GM19035 (cell line): ENCODE data around the gene MEGF11.

ENCODE experiments used
- ATAC-seq: cut with Tn5 transposase; IDR thresholded peaks from one replicate; pipeline ENCODE4 v1.9.1; 2021; ENCODE audit not compliant: unreplicated experiment

Gene MEGF11

DNA sequence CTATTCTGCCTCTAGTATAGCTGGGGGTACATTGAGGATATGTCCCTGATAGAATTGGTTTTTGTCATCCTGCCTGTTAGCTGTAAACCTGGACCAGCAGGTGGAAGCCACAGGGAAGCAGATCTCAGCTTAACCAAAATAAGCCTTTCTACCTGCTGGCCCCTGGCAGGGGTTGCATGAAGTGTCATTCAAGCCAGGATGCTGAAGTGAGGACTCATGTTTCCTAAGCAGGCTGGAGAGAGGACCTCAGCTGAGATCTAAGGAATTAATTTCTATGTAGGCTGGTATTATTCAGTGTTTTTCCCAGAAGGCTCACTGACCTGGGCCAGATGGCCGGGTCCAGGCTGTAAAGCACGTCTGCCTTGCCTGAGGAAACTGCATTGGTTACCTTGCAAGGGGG is 128.9 kb downstream of the MEGF11 start:
- ATAC-seq = no peak

DNA sequence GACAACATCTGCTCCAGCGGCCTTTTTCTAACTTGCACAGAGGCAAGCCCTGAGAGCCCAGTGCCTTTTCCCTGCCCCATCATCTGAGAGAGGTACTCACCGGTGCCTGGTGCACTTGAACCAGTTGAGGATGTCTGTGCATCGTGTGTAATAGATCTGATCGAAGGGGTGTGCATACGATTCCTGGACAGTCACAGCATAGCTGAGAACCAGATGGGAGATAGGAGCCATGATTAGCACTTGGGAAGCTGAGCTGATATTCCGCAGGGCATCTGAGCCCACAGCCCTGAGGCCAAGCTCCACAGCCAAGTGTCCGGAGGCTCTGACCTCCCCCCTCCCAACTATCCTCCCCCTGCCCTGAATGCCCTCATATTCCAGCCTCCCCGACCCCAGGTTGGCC is 129.8 kb downstream of the MEGF11 start:
- no peak for ATAC-seq

DNA sequence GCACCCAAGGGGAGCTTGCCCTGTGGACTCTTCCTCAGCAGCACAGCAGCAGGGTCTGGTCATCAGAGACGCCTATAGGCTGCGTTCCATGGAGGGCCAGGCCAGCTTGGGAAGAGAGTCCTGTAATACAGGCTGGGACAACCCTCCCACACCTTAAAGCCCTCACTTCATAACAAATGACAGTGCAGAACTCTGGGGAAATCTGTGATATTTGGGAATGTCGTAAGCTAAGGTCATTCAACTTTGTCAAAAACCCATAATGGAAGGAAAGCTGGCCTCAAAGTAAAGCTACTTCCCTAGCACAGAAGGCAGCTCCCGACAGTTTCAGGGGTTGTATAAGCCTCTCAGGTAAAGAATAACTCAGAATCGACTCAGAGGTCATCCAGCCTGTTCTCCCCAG is 133.1 kb downstream of the MEGF11 start:
- ATAC-seq = no peak

DNA sequence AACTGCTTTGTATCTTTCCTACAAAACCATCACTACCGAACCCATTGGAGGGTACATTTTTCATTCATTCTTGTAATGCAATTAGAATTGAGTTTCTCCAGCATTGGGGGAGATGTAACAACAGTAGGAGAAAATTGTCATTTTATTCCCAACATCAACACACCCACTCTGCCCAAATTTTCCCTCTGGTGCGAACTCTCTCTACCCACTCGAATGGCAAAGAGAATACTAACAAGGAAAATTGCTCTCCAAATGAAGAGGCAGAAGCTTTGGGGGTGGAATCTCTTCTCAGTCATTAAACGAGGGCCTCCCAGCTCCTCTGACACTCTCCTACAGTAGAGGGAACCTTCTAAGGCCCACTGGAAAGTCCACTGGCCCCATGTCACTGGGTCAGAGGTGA is 135.7 kb downstream of the MEGF11 start:
- no peak for ATAC-seq

DNA sequence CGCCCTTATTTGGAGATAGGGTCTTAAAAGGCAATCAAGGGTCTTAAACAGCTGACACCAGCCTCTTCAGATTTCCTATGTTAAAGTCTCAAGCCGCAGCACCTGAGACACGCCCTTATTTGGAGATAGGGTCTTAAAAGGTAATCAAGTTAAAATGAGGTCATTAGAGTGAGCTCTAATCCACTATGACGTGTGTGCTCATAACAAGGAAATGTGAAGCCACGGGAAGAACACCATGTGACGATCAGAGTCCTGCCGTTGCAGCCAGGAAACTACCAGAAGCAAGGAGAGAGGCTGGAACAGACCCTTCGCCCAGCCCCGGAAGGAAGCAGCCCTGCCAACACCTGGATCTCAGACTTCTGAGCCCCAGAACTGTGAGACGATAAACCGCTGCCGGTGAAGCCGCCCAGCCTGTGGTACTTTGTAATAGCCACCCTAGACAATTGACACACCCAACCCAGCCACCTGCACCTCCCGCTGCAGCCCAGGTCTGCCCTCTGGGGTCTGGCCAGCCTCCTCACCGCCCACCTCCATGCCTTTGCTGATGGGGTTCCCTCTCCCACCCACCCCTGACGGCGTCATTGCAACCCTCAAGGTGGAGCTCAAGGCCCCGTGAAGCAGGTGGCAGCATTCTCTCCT is 137.9 kb downstream of the MEGF11 start:
- ATAC-seq = no peak

DNA sequence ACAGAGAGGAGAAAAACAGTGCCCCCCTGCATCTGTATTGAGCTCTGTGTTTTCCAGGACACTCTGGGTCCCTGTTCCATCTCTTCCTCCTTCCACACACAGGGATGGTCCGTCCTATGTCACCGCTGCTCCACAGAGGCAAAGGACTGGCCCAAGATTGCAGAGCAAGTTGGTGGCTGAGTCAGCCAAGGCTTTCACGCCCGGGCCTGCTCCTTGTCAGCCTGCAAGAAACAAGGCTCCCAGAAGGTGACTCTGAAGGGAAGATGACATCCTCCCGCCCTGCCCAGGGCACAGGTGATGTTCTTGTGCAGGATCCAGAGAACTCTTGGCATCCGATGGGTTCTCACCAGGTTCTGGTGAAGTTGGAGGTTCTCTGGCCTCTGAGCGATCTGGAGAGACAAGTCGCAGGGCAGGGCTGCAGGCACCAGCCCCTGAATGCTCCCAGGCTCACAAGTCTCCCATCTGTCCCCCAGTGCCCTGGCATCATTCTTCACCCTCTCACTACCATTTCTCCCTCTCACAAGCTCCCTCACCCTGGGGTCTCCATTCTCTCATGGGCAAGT is 138.6 kb downstream of the MEGF11 start:
- no peak for ATAC-seq

DNA sequence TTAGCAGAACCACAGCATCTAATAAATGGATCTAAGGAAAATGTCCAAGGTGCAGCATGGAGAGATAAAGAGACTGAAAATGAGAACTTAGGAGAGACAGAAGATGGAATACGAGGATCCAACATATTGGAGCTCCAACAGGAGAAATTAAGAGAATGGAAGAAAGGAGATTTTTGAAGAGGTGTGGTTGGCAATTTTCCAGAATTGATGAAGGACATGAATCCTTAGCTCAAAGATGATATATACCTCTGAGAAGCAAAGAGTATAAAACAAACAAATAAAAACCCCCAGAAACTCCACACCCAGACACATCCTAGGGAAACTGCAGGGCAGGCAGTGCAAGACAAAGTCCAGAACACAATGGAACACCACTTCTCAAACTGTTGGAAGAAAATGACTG is 141.2 kb downstream of the MEGF11 start:
- ATAC-seq = no peak

DNA sequence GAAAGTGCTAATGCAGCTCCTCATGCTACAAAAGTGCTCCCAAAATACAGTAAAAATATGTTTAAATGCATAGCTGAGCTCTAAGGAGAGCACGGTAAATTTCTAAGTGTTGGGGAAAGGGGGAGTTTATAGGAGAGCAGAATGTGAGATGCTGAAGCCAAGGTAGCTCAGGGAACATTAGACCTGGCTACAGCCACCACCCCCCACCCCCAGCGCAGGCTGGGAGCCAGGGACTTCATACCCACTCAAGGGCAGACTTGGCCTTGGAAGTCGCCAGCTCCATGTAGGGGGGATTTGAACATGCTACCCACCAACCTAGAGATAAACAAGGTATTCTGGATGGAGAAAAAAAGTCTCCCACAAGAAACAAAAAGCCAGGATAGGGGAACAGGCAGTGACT is 142.2 kb downstream of the MEGF11 start:
- no peak for ATAC-seq

DNA sequence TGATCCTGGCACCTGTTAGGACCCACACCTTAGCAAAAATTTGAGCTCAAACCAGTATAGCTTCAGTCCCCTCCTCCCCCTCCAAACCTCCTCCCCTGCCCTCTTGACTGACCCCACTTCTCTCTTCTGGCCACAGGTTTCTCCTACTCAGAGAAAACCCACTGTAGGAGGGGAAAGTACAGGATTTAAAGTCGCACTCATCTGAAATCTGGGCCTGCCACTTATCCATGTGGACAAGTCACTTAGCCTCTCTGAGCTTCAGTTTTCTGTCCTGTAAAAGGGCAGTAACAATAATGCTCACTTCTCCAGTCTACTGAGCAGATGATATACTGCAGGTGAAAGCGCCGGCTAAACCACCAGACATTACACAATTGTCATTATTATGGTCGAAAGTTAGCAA is 142.7 kb downstream of the MEGF11 start:
- no peak for ATAC-seq

DNA sequence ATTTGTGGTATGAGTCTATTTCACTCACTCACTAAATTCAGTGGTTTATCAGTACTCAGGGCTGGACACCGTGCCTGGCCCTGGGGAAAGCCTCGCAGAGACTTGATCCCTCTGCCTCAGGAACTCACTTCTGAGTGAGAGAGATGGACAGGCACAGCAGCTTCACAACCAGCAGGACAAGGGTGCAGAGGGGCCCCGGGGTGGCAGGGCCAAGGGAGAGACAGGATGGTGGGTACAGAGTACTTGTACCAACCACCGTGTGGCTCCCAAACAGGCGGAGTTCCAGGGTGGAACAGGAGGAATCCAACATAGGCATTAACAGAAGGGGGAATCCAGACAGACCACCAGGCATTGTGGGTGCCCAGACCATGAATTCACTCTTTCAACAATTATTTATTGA is 143.7 kb downstream of the MEGF11 start:
- no peak for ATAC-seq

DNA sequence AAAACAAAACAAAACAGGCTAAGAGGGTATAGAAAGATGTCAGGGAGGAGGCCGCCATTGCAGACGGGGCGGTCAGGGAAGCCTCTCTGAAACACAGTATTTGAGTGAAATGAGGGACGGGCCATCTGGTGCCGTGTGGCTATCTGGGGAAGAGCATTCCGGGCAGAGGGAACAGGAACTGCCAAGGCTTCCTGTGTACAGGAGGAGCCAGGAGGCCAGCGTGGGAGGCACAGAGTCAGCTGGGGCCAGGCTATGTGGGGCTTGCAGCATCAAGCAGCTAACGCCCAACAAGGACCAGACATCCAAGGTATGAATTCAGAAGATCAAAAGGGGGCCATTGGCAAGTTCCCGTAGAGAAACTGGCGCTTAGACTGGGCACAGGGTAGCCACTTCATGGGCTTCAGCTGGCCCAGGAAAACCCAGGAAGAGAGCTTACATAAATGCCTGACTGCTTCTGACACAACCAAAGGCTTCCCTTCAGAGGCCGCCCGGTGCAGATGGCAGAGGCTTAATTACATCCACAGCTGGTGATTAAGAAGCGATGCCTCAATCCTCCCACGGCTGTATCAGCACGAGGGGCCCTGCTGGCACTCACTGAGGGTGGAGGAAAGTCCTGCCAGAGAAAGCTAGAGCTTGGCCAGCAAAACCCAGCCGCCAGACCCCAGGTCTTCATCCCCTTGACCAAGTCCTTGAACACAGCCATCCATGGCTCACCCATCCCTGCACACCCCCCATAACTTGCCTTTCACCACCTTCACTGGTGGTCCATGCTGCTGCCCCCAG is 144.9 kb downstream of the MEGF11 start:
- ATAC-seq = no peak

DNA sequence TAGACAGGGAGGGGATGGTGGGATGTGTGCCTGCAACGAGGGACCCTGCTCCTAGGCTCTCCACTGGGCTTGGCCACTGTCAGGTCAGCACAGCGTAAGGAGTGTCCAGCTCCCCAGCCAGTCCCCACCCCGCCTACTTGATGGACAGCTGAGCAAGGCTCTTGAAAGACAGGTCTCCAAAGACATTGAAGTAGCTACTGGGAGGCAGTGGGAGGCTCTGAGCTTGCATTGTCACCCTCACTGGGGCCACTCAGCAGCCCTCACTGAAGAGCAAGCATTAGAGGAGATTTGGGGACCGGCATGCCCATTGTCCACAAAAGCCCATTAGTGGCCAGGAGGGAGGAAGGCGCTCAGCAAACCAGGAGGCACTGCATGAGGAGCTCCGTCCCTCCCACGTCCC is 146.5 kb downstream of the MEGF11 start:
- no peak for ATAC-seq

DNA sequence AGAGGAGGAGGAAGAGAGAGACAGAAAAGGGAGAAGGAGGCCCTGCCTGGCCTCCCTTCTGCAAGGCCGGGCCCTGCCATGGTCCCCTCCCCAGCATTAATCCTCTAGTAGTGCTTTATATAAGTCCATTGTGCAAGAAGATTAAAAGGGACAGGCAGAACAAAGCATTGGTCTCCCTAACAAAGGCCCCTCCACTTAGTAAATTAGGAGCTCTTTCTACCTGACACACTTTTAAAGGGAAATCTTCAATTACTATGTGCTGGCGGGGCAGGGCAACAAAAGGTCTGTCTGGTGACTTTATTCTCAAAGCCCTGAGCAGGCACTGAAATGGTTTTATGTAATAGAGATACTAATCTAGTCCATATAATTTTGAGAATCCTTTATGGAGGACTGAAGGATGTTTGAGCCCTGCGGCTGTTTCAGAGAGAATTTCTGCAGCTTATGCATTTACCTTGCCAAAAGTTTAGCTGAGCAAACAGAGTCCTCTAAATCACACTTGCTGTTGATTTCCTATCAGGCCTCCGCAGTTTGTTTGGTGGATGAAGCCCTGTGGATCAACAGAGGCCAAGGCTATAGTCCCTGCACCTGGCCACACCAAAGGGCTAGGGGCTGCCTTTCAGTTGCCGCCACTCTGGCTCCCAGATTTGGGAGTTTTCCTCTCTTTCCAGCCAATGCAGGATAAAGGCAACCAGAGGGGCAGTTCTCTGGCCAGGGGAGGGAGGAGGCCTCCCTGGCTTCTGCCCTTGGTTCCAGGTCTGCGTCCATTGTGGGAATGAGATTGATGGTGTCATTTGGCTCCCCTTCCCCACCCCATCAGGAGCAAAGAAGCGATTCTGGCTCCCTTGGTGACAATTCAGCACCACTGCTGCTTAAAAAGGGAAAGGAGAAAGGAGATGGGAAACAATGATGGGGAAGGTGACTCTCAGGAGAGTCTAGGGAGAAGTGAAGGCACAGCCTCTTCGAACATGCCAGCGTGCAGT is 148.0 kb downstream of the MEGF11 start:
- no peak for ATAC-seq

DNA sequence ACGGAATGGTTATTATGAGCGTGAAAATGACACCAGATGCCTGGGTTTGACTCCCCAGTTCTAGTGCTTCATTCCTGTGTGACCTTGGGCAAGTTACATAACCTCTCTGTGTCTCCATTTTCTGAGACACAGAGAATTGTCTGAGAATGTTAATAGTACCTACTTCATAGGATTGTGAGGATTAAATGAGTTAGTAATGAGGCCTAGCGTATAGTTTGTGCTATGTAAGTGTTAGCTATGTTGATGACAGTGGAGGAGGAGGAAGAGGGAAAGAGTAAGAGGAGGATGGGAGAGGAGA is 150.3 kb downstream of the MEGF11 start:
- ATAC-seq = no peak

DNA sequence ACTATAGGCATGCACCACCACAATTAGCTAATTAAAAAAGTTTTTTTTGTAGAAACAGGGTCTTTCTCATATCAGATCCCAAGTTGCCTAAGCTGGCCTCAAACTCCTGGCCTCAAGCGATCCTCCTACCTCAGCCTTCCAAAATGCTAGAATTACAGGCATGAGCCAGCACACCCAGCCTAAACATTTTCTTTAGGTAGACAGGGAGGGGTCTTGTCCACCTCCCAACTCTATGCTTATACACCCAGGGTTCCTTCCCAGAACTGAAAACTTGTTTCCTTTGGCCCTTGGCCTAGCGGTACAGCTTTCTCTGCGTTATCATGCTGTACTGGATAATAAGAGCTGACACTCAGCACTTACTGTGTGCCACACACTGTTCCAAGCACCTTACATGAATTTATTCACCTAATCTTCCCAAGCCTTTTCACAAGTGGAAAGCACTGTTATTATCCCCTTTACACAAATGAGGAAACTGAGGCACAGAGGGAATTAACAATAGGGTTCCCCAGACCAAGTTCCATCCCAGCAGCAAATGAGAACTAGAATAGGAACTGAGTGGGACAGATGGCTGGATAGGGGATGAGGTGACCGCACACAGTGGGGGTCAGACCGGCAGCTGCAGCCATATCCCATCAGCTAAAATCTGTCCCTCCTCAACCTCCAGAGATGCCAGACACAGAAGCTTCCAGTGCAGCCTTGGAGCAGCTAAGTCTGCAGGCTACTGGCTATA is 150.8 kb downstream of the MEGF11 start:
- ATAC-seq = no peak

DNA sequence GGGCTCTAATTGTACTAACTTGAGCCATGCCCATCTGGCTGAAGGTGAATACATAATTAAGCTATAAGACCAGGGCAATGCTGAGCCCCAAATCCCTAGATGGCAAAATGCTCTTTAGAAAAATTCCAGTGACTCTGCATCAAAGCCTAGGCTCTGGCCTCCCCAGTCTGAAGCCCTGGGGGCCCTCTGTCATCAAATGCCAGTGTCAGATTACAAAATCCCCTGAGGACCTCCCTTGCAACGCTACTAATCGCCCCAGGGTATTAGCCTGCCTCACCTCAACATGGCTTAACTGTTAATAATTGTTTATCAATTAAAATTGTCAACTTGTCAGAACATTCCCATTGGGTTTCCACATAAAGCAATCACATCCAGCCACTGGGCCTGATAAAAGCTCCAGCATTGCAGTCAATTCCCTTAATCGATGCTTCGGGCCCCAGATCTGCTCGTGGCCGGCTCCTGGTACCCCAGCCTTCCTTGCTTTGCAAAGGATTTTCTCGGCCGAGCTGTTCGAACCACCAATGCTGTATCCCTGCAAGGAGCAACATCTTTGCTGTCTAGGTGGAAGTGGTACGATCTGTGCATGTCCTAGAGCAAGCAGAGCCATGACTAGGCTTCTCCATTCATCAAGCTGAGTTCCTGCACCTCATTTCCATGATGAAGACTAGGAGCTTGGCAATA is 151.7 kb downstream of the MEGF11 start:
- no peak for ATAC-seq

DNA sequence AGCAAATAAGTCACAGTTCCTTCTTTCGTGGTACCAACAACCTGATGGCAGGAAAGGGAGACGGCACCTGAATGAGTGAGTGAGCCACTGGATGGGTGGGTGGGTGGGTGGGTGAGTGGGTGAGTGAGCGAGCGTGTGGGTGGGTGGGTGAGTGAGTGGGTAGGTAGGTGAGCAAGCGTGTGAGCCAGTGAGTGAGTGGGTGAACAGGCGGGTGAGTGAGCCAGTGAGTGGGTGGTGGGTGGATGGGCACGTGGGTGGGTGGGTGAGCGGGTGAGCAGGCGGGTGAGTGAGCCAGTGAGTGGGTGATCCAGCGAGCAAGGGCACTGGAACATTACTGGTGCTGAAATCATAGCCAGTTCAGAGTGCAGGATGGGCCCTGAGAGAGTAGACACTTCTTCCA is 152.8 kb downstream of the MEGF11 start:
- ATAC-seq = no peak

DNA sequence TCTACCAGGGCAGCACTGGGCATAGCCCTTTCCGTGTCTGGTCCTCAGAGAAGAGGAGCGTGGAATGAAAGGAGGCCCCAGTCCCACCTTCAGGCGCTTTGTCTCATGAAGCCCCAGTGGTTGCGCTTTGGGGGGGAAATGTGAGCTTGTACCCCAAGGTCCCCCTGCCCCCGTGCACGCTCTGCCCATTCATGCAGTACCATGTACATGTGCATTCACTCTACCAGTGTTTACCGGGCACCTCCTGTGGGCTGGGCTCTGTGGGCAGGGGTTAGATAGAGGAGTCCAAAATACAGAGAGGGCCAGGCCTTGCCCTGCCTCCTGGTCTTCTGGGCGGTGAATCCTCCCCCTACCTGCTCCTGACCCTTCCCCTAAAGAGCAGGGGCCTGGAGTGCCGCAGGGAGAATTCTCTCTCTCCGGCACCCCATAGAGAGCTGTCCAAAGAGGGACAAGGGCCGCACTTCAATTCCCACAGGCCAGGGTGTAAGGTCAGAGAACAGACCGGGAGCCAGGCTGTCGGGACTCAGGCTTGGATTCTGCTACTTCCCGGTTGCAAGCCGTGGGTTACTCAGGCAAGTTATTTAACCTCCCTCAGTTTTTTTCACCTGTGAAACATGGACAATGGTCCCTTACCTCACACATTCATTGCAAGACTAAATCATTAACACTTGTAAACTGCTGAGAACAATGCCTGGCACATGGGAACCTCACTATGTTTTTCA is 153.4 kb downstream of the MEGF11 start:
- ATAC-seq = no peak

DNA sequence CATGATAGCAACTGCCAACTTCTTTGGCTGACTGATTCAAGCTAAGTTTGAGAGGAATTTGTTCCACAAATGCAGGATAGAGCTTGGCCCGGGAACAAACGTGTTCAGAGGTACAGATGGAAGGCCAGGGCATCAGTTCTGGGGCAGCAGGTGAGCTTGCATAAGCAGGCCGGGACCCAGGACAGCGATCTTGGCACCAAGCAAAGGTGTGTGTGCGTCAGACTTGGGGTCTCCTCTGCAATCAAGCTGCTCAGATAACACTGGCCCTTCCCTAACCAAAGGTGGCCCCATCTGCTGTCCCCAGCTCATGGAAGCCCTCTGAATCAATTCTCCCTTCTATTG is 155.6 kb downstream of the MEGF11 start:
- ATAC-seq = no peak
